GM12865 (cell line): ENCODE data around the gene ZMYM1.
A peak's percentile ranks its signal among the peaks of the same experiment; 100 is the strongest.

Source experiments
- DNase-seq: peaks from one replicate; pipeline ENCODE4 v3.0.0; 2010; ENCODE audit warnings: low read depth
- H3K4me3 ChIP-seq: 2 replicates; pipeline ENCODE4 v1.5.1; 2011; ENCODE audit warnings: mild to moderate bottlenecking, low read depth, low read length, control low read depth
- TF ChIP-seq, protein P1 (sequence below): IDR thresholded peaks from 2 replicates; pipeline ENCODE4 v1.5.1; 2011; ENCODE audit warnings: low read length, control low read depth, low read depth, inconsistent platforms; ENCODE audit not compliant: insufficient read depth; ENCODE audit errors: missing control alignments

The ZMYM1 gene

GRCh38 chr1:35079003-35079930, at the start of gene ZMYM1:
Gene ZMYM1, plus strand, starts transcription at chr1:35079385. Its CDS starts 14,603 bp downstream, at chr1:35093988.
- peak; percentile 95 for DNase-seq
- TF ChIP-seq, protein P1, sequence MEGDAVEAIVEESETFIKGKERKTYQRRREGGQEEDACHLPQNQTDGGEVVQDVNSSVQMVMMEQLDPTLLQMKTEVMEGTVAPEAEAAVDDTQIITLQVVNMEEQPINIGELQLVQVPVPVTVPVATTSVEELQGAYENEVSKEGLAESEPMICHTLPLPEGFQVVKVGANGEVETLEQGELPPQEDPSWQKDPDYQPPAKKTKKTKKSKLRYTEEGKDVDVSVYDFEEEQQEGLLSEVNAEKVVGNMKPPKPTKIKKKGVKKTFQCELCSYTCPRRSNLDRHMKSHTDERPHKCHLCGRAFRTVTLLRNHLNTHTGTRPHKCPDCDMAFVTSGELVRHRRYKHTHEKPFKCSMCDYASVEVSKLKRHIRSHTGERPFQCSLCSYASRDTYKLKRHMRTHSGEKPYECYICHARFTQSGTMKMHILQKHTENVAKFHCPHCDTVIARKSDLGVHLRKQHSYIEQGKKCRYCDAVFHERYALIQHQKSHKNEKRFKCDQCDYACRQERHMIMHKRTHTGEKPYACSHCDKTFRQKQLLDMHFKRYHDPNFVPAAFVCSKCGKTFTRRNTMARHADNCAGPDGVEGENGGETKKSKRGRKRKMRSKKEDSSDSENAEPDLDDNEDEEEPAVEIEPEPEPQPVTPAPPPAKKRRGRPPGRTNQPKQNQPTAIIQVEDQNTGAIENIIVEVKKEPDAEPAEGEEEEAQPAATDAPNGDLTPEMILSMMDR: no peak
- peak within 1 kb of the TSS; percentile 74 for H3K4me3 ChIP-seq

- H3K4me3 ChIP-seq: peak overlapping the region; percentile 79
- TF ChIP-seq, protein P1: no peak
- no peak for DNase-seq
Observed at GRCh38 chr1:35029761-35030160, 49.4 kb upstream of the ZMYM1 start.

GRCh38 chr1:35030338-35030737, 48.8 kb upstream of the ZMYM1 start:
- no peak for DNase-seq
- TF ChIP-seq, protein P1: no peak
- H3K4me3 ChIP-seq: peak overlapping the region; percentile 79

- TF ChIP-seq, protein P1: no peak
- H3K4me3 ChIP-seq: peak overlapping the region; percentile 79
- DNase-seq: peak; percentile 57
Observed at GRCh38 chr1:35030756-35031446, 48.3 kb upstream of the ZMYM1 start.

- TF ChIP-seq, protein P1: no peak
- H3K4me3 ChIP-seq: peak overlapping the region; percentile 79
- DNase-seq: no peak
Observed at GRCh38 chr1:35032384-35032739, 46.8 kb upstream of the ZMYM1 start.

DNA sequence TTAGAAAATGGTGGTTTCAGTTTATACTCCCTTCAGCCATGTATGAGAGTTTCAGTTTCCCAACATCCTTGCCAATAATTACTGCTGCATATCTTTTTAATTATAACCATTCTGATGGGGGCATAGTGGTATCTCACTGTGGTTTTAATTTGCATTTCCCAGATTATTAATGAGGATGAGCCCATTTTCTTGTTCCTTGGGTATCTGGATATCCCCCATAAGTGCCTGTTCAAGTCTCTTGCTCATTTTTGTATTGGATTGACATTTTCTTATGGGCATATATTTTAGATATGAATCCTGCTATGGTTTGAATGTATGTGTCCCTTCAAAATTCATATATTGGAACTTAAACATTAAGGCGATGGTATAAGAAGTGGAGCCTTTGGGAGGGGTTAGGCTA, 45.8 kb upstream of the ZMYM1 start:
- TF ChIP-seq, protein P1: no peak
- no peak overlapping the region for H3K4me3 ChIP-seq
- DNase-seq: no peak
